Activated CD8-positive, alpha-beta memory T cell treated with anti-CD3 and anti-CD28 coated beads for 36 hours (primary cell): ENCODE results near the gene RNF130. TPM values are rescaled to one million over a fixed set of nuclear protein-coding genes. Genes with fewer than 3 reads are reported as not detected.

ENCODE experiments used
- CTCF ChIA-PET: fragments of 350-600 bp; sonication (Branson Sonifier 250); formaldehyde crosslinking; loops from one replicate; lab custom pipeline; 2021; ENCODE audit warnings: antibody characterized with exemption; lab: Charles Lee
- POLR2A ChIA-PET: fragments of 350-600 bp; sonication (Branson Sonifier 250); formaldehyde crosslinking; loops from one replicate; lab custom pipeline; 2021; ENCODE audit warnings: antibody characterized with exemption; lab: Charles Lee
- total RNA-seq, 2 experiments: library from RNA; stranded (reverse); gene quantifications; one replicate each; pipeline ENCODE4 v1.2.3, GENCODE V29; 2021

Gene RNF130
- total RNA-seq, result 10 to 100 TPM; 15.3 to 15.7 TPM

DNA sequence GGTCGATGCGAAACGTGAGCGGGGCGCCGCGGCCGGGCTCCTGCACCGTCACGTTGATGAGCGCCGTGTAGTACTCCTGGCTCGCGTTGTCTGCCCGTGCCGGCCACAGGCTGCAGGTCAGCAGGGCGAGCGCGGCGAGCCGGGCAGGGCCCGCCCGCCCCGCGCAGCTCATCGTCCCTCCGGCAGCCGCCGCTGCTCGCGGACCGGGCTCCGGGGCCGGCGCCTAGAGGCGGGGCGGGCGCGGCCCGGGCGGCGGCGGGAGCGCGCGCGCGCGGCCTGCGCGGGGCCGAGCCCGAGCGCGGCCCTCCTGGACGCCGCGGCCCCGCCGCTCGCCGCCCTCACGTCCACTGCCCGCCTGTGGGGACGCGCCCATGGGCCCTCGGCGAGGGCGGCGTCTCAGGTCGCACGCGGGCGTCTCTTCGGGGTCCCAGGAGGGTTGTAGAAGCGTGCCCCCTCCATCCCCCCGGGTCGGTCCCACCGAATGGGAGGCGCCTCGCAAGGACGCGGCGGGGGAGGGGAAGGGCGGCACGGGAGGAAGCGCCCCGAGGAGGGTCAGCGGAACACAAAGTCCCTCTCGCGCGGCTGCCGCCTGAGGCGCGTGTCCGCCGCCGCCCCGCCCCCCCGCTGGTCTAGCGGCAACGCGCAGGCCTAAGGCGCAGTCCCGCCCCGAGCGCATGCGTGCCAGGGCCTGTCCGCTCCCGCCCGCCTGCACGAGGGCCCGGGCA lies at the start of gene RNF130:
TSS of gene RNF130 (minus strand) at position 229 of the 725 bp plus-strand sequence. CDS start at position 172, 57 bp downstream.
- ChIA-PET CTCF (no interaction called here), POLR2A (interaction anchor here (1.3 kb wide), 1 partner anchor 16 kb away, joined by 3 read pairs; no protein-coding TSS in a partner anchor)

- CTCF ChIA-PET, result no interaction called here
- POLR2A ChIA-PET, result no interaction called here
Observed at GRCh38 chr5:180120237-180121101, 48.9 kb upstream of the RNF130 start.

DNA sequence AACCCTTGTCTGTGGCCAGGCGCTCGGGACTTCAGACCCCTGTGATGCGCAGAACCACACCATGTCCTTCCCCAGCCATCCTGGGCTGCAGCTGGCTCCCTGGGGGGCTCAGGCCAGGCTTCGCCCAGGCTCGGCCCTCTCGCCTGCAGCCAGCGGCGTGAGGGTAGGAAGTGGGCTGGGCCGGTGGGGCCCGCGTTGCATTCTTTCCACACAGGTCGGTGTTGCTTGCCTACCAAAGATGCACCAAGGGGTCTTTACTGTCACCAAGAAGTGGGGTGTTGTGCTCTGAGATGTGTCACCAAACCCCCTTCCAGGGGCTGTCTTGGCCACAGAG lies 48.3 kb upstream of the RNF130 start:
- ChIA-PET CTCF (no interaction called here), POLR2A (no interaction called here)

- ChIA-PET POLR2A (no interaction called here), CTCF (no interaction called here)
Observed at GRCh38 chr5:180119031-180119902, 47.7 kb upstream of the RNF130 start.

GRCh38 chr5:180118391-180118791 lies 46.8 kb upstream of the RNF130 start:
- POLR2A ChIA-PET, result no interaction called here
- CTCF ChIA-PET, result interaction anchor here (0.6 kb wide), 1 partner anchor 1242 kb away, joined by 3 read pairs; no protein-coding TSS in a partner anchor

DNA sequence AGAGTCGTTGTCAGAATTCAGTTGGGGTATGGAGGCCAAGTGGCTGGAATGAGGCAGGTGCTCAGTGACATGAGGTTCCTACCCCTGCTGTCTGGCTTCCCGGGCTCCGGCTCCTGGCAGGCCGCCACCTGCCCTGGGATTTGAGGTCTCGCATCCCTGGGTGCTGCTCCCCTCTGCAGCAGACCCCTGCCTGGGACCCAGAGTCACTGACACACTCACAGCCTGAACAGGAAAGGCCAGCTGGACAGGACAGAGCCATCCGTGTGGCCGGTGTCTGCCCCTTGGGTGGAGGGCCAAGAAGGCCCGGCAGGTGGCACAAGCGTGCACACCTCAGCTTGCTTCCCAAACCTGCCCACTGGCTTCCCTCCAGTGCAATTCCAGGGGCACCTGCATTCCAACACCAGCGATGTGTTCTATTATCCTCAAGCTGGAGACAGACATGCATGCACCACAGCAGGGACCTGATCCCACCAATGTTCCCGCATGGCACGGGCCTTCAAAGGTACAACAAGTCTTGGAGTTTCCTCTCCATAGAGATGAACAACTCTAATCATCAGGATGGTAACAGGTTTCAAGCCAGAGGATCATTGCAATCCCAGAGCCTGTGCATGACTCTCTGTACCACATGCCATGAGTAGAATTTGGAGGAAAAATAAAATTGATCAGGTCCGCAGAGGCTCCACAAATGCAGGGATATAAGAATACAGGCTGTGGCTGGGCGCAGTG lies 45.6 kb upstream of the RNF130 start:
- CTCF ChIA-PET, result no interaction called here

DNA sequence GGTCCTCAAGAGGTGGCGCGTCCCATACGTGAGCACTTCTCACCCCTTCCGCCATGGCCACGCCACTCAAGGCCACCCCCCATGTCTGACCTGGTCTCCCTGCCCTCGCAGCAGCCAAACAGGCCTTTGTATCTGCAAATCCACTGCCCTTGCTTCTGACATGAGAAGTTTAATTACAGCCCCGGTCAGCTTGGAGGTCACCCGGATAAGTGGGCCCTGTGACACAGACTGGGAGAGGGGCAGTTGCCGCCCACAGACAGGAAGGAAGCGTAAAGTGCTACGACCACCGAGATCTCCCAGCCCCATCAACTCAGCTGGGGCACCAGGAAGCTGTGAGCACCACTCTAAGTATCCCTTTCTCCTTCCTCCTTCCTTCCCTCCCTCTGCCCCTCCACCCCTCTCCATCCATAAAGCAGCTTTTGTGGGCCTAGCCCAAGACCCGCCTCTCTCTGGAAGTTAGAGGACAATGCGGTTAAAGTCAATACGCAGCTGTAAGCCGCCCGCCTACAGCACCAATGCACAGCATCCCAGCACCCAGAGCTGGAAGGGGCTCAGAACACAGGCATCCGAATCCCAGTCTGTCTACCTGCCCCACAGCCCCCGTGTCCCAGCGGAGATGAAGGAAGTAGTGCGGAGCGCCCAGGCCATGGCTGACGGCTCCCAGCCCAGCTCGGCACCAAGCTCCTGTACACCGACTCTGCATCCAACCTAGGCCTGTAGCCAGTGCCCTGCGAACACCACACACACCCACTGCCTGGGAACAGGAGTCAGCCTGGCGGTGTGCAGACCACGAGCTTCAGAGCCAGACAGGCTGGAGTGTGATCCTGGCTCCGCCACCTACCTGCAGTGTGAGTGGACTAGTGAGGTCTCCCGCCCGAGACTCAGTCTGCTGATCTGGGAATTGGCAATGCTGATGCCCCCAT lies 44.8 kb upstream of the RNF130 start:
- ChIA-PET POLR2A (no interaction called here), CTCF (no interaction called here)

More for the DNA sequence above, 45.6 kb upstream of the RNF130 start:
- POLR2A ChIA-PET, result interaction anchor here (0.6 kb wide), 1 partner anchor 332 kb away, joined by 4 read pairs; no protein-coding TSS in a partner anchor

DNA sequence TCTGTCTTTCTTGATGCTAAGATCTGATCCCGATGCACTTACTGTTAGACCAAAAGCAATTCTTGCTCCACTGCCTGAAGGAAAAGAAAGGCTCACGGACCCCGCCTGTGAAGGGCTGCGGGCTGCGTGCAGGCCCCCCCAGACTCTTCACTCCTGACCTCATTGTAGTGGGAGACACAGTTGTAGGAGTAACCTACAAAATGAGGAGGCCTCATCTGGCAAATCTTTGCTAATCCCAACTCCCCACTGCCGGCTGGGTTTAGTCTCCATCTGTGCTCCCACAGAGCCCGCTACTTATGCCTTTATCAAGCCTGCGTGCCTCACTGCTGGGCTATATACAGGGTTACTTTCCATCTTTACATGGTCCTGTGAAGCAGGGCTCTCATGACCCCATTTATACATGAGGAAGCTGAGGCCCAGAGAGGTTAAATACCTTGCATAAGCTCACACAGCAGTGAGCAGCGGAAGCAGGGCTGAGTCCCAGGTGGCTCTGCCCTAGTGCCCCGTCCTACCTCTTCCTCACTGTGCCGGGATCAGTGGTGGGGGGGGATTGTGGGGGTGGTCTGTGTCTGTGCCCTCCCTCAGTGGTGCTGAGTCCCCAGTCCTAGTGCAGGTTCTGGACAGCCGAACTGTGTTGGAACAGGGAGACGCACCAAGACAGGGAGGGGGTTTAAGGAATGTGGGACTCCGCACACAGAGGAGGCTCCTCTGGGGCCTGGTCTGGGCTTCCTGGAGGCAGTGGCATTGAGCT lies 43.9 kb upstream of the RNF130 start:
- CTCF ChIA-PET, result interaction anchor here (0.6 kb wide), 1 partner anchor 162 kb away, joined by 4 read pairs; no protein-coding TSS in a partner anchor
- POLR2A ChIA-PET, result no interaction called here

DNA sequence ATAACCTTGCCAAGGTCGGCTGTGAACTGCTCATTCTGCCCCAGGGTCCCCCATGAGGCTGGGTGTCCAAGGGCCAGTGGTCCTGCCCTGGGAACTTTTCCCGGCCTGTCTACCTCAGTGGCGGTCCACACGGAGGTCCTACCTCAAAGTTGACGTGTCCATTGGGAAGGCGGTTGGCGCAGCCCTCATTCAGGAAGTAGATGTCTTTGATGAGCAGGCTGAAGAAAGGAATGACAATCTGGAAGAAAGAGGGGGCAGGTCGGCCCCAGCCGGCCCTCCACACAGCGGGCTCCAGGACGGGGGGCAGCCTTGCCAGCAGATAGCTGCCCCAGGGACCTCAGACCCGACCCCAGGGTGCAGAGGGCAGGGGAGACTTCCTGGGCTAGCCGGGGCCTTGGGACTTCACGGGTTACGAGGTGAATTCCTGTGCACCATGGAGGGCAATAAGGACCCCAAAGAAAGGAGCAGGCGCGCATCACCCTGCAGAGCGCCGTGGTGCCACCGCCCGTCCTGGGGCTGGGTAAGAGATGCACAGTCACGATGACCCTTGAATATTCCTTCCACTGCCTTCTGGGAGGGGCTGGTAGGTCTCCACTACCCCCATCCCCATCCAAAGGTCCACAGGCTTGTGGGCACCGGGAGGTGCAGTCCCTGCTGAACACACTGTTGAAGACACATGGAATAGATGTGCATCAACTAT lies 42.9 kb upstream of the RNF130 start:
- ChIA-PET CTCF (no interaction called here), POLR2A (no interaction called here)

DNA sequence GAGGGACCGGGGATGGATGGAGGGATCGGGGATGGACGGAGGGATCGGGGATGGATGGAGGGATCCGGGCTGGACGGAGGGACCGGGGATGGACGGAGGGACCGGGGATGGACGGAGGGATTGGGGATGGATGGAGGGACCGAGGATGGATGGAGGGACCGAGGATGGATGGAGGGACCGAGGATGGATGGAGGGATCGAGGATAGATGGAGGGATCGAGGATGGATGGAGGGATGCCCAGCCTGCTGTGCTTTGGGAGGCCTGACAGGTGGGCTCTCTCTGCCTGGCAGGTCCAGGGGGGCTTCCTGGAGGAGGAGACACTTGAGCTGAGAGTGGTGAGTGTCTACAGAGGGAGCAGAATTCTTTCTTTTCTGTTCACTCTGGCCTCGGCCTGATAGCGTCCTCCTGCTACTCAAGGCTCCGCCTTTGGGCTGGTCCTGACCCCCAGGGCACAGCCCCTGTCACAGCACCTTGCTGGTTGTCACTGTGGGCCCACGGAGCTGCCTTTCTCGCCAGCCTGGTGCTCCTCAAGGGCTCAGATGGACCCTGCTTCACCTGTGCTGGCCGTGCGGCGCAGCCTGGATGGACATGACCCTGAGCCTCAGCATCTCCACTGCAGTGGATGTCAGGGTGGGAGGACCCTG lies 42.2 kb upstream of the RNF130 start:
- POLR2A ChIA-PET, result no interaction called here
- CTCF ChIA-PET, result no interaction called here

DNA sequence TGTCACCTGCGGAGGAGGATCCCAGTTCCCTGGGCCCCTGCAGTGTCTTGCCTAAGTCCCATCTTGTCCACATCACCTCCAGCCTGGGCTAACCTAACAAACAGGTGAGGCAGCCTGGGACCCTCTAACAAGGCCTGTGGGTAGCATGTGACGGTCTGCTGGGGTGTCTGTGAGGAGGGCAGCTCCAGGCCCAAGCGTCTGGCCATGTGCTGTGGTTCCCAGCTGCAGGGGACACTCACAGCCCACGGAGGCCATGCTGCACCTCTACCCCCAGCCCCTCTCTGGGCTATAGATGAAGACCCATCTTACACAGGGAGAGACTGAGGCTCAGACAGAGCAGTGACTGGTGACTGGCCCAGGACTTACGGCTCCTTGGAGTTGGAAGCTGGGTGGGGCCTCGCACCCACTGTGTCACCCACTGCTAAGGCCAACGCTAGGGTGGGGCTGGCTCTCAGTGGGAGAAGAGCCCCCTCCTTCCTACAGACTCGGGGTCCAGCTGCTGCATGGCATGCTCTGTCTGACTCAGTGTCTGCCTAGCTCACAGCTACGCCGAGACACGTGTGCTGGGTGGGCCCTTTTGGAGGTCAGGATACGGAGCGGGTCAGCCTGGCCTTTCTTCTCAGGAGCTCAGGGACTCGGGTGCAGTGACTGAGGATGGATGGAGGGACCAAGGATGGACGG lies 40.8 kb upstream of the RNF130 start:
- POLR2A ChIA-PET, result no interaction called here
- CTCF ChIA-PET, result no interaction called here

DNA sequence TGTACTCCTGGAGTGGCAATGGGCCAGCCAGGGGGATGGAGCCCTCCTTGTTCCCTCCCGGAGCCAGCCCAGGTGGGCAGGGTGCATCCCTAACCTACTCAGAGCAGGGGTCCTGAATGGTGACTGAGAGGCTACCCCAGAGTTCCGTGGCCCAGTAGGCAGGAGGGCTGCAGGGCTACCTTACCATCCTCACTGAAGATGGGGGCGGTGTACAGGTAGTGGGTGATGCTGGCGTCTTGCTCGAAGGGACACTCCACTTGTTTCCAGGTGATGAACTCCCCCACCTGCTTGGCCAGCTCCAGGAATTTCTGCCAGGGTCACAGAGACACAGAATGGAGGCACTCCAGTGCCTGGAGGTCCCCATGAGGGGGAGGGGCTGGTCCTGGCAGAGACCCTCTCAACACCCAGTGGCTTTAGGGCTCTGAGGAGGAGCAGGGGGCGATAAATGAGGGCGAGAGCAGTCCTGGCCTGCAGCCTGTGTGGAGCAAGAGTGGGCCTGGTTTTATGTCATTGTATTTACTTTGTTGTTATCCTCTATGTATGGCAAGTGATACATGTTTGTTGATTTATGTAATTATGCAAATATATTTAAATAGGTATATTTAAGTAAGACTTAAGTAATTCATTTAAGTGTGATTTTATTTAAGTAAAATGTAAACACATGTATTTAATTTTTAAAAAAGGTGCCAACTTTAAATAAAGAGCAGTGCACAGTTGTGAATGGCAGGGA lies 39.9 kb upstream of the RNF130 start:
- ChIA-PET POLR2A (no interaction called here), CTCF (no interaction called here)

DNA sequence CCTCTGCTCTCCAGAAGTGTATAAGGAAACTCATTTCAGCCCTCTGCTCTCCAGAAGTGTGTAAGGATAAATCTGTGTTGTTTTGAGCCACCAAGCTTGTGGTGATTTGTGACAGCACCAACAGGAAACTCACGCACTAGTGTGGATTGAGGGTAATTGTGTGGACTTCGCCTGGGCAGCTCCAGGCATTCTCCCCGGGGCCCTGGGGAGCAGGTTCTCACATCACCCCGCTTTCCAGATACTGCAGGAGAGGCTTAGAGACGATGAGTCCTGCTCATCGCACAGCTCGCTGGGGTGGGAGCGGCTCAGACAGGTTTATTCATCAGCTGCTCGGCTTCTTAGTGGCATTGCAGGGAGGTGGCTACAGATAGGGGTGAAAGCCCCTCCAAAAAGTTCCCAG lies 38.4 kb upstream of the RNF130 start:
- ChIA-PET POLR2A (no interaction called here), CTCF (interaction anchor here (0.6 kb wide), 1 partner anchor 234 kb away, joined by 3 read pairs; no protein-coding TSS in a partner anchor)

DNA sequence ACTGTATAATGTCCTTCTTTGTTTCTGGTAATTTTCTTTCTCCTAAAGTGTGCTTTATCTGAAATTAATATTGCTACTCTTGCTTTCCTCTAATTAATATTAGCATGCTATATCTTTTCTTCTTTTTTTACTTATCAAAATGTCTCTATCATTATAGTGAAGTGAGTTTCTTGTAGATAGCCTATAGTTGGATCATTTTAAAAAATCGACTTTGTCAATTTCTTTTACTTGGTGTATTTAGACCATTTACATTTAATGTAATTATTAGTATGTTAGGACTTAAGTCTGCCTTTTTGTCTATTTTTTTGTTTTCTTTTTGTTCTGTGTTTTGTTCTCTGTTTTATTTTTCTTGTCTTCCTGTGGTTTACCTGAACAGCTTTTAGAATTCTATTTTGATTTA lies 35.4 kb upstream of the RNF130 start:
- ChIA-PET CTCF (no interaction called here), POLR2A (no interaction called here)

GRCh38 chr5:180105827-180106312 lies 34.3 kb upstream of the RNF130 start:
- CTCF ChIA-PET, result no interaction called here
- POLR2A ChIA-PET, result no interaction called here
